Activated naive CD4-positive, alpha-beta T cell treated with anti-CD3 and anti-CD28 coated beads, Interleukin-2, amount 10 ng/mL, durations not matched to agents 7 days and 5 days (primary cell): ENCODE data around the gene MPIG6B.
A peak's percentile ranks its signal among the peaks of the same experiment; 100 is the strongest.
"Not testable (repeated sequence)": the region's sequence is repeated elsewhere in the genome, so short reads cannot be mapped to it uniquely, and the experiment has no call there.

Source experiments
- CTCF ChIA-PET: fragments of 350-600 bp; sonication (Branson Sonifier 250); formaldehyde crosslinking; loops from one replicate; lab custom pipeline; 2021; ENCODE audit warnings: antibody characterized with exemption; lab: Charles Lee
- DNase-seq: peaks from one replicate; pipeline ENCODE4 v3.0.0-alpha.2; 2020
- H3K27ac Mint-ChIP-seq: one replicate; pipeline ENCODE4 v1.8.0; 2021; ENCODE audit warnings: mild to moderate bottlenecking, moderate library complexity, mixed read lengths
- H3K27me3 Mint-ChIP-seq: one replicate; pipeline ENCODE4 v1.8.0; 2021; ENCODE audit warnings: mild to moderate bottlenecking, mixed read lengths
- H3K36me3 Mint-ChIP-seq: one replicate; pipeline ENCODE4 v1.8.0; 2021; ENCODE audit warnings: mixed read lengths
- H3K4me1 Mint-ChIP-seq: one replicate; pipeline ENCODE4 v1.8.0; 2021; ENCODE audit warnings: mixed read lengths
- H3K4me3 Mint-ChIP-seq: one replicate; pipeline ENCODE4 v1.8.0; 2021; ENCODE audit warnings: mild to moderate bottlenecking, moderate library complexity, mixed read lengths
- H3K9me3 Mint-ChIP-seq: one replicate; pipeline ENCODE4 v1.8.0; 2021; ENCODE audit warnings: mixed read lengths

Gene MPIG6B

GRCh38 chr6:31706599-31706998 is 16.6 kb upstream of the MPIG6B start, which contains the start of gene LY6G6F:
TSS of gene LY6G6F (plus strand) at chr6:31706866. CDS start at chr6:31706907, 41 bp downstream.
- CTCF ChIA-PET: no interaction called here
- peaks cover 34% of the 10 kb centered on the region for H3K27me3 Mint-ChIP-seq
- H3K27ac Mint-ChIP-seq: no peak within 1 kb of the TSS
- H3K4me3 Mint-ChIP-seq: no peak within 1 kb of the TSS
- H3K36me3 Mint-ChIP-seq: peaks cover 4% of the 10 kb centered on the region
- H3K9me3 Mint-ChIP-seq: no peaks in the 10 kb centered on the region
- H3K4me1 Mint-ChIP-seq: peaks cover 29% of the 10 kb centered on the region
- DNase-seq: no peak

GRCh38 chr6:31707701-31708100 is 15.5 kb upstream of the MPIG6B start:
- no peak overlapping the region for H3K27ac Mint-ChIP-seq
- H3K36me3 Mint-ChIP-seq: no peaks in the 10 kb centered on the region
- CTCF ChIA-PET: no interaction called here
- H3K4me3 Mint-ChIP-seq: no peak overlapping the region
- peaks cover 29% of the 10 kb centered on the region for H3K4me1 Mint-ChIP-seq
- no peak for DNase-seq
- no peaks in the 10 kb centered on the region for H3K9me3 Mint-ChIP-seq
- peaks cover 45% of the 10 kb centered on the region for H3K27me3 Mint-ChIP-seq

- Mint-ChIP-seq H3K27ac (no peak overlapping the region), H3K27me3 (peaks cover 50% of the 10 kb centered on the region), H3K4me3 (no peak overlapping the region), H3K4me1 (peaks cover 29% of the 10 kb centered on the region), H3K9me3 (no peaks in the 10 kb centered on the region), H3K36me3 (no peaks in the 10 kb centered on the region)
- DNase-seq: no peak
- CTCF ChIA-PET: no interaction called here
Observed at GRCh38 chr6:31708224-31708623, 14.9 kb upstream of the MPIG6B start.

DNA sequence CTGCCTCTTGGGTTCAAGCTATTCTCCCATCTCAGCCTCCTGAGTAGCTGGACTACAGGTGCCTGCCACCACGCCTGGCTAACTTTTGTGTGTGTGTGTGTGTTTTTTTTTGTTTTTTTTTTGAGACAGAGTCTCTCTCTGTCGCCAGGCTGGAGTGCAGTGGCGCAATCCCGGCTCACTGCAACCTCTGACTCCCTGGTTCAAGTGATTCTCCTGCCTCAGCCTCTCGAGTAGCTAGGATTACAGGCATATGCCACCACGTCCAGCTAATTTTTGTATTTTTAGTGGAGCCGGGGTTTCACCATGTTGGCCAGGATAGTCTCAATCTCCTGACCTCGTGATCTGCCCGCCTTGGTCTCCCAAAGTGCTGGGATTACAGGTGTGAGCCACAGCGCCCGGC is 14.0 kb upstream of the MPIG6B start:
- H3K36me3 Mint-ChIP-seq, CTCF ChIA-PET, H3K27ac Mint-ChIP-seq, DNase-seq, H3K4me3 Mint-ChIP-seq, H3K9me3 Mint-ChIP-seq: not testable (repeated sequence)
- Mint-ChIP-seq H3K27me3 (peaks cover 59% of the 10 kb centered on the region), H3K4me1 (peaks cover 24% of the 10 kb centered on the region)

GRCh38 chr6:31710523-31711219 is 12.5 kb upstream of the MPIG6B start:
- no peak overlapping the region for H3K4me3 Mint-ChIP-seq
- no peak overlapping the region for H3K27ac Mint-ChIP-seq
- CTCF ChIA-PET: interaction anchor here (1.4 to 1.8 kb wide), 2 partner anchors 19 to 81 kb away, joined by 4 to 5 read pairs; no protein-coding TSS in a partner anchor
- DNase-seq: no peak
- H3K9me3 Mint-ChIP-seq: no peaks in the 10 kb centered on the region
- peaks cover 27% of the 10 kb centered on the region for H3K4me1 Mint-ChIP-seq
- H3K36me3 Mint-ChIP-seq: no peaks in the 10 kb centered on the region
- H3K27me3 Mint-ChIP-seq: peaks cover 67% of the 10 kb centered on the region

DNA sequence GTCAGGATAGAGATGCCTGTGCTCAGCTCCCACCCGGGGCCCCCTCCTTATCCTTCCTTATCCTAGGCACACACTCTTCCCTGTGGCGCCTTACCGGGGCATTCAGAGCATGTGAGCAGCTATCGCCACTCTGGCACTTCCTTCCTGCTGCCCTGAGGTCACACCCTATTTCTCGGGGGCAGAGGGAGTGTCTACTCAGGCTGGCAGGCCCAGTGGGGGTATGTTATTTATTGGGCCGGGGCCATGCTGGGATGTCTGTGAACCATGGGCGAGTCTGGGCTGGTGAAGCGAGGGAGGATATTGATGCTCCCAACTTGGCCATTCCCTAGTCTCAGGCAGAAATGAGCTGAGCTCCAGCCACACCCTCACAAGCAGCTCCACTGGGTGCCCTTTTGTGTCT is 11.9 kb upstream of the MPIG6B start:
- no peak for DNase-seq
- H3K9me3 Mint-ChIP-seq: no peaks in the 10 kb centered on the region
- no peak overlapping the region for H3K4me3 Mint-ChIP-seq
- H3K27me3 Mint-ChIP-seq: peaks cover 66% of the 10 kb centered on the region
- H3K27ac Mint-ChIP-seq: peak overlapping the region; percentile 58
- no peaks in the 10 kb centered on the region for H3K36me3 Mint-ChIP-seq
- CTCF ChIA-PET: interaction anchor here (1.4 to 1.8 kb wide), 2 partner anchors 19 to 80 kb away, joined by 4 to 5 read pairs; no protein-coding TSS in a partner anchor
- peaks cover 27% of the 10 kb centered on the region for H3K4me1 Mint-ChIP-seq

DNA sequence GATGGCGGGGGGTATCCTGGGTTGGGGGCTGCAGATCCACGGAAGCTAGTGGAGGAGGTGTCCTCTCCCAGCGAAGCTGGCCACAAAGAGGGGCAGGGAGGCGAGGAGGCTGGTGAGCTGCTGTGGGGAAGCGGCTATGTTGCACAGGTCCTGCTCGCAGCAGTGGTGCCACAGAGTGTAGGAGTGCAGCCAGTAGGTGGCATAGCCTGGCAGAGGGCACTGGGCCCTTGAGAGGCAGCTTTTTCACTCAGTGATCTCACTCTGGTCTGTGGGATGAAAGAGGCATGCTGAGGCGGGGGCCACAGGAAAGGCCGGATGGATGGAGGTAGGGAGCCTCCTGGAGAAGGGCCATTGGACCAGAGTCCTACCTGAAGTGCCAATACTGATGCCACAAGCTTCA is 10.9 kb upstream of the MPIG6B start:
- Mint-ChIP-seq H3K4me3 (no peak overlapping the region), H3K9me3 (no peaks in the 10 kb centered on the region), H3K27me3 (peaks cover 57% of the 10 kb centered on the region)

GRCh38 chr6:31713465-31713864 is 9.7 kb upstream of the MPIG6B start:
- H3K4me1 Mint-ChIP-seq: peaks cover 27% of the 10 kb centered on the region
- H3K27ac Mint-ChIP-seq: no peak overlapping the region
- peaks cover 56% of the 10 kb centered on the region for H3K27me3 Mint-ChIP-seq
- no peak overlapping the region for H3K4me3 Mint-ChIP-seq
- H3K36me3 Mint-ChIP-seq: no peaks in the 10 kb centered on the region
- no peak for DNase-seq
- no peaks in the 10 kb centered on the region for H3K9me3 Mint-ChIP-seq
- CTCF ChIA-PET: no interaction called here

More for the DNA sequence above, 10.9 kb upstream of the MPIG6B start:
- DNase-seq: peak; percentile 45
- Mint-ChIP-seq H3K36me3 (no peaks in the 10 kb centered on the region), H3K4me1 (peaks cover 27% of the 10 kb centered on the region), H3K27ac (peak overlapping the region; percentile 75)
- CTCF ChIA-PET: interaction anchor here (1.4 kb wide), 1 partner anchor 79 kb away, joined by 5 read pairs; no protein-coding TSS in a partner anchor

DNA sequence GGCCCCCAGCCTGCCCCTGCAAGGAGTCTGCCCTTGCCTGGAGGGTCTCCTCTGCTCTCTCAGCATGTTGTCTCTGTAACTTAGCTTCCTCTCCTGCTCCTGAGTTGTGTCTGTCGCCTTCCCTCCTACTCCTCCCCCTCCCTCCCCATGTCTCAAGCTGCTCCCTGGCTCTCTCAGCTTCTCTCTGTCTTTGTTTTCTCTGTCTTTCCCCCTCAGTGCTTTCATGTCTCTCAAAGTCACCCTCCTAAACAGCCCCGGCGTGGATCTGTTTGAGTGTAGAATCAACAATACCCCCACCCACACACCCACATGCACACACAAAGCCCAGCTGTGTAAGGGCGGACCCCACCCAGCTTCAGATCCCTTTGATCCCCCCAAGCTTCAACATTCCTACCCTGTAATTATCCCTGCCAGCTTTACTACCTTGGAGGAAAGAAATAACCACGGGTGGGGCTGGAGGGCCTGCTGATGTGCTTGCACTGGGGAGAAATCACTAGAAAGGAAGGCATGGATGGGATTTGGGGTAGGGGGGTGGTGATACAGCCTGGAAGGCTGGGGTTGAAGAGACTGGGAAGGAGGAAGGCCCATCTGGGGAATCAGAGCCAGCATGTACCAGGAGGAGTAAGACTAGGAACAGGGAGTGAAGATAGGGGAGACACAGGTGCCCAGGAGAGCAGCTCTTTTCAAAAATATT is 9.0 kb upstream of the MPIG6B start:
- no peak overlapping the region for H3K4me3 Mint-ChIP-seq
- H3K36me3 Mint-ChIP-seq: no peaks in the 10 kb centered on the region
- no peaks in the 10 kb centered on the region for H3K9me3 Mint-ChIP-seq
- DNase-seq: no peak
- peaks cover 27% of the 10 kb centered on the region for H3K4me1 Mint-ChIP-seq
- no peak overlapping the region for H3K27ac Mint-ChIP-seq
- peaks cover 56% of the 10 kb centered on the region for H3K27me3 Mint-ChIP-seq
- CTCF ChIA-PET: no interaction called here

- Mint-ChIP-seq H3K4me3 (no peak within 1 kb of the TSS), H3K27ac (no peak within 1 kb of the TSS), H3K36me3 (no peaks in the 10 kb centered on the region), H3K9me3 (no peaks in the 10 kb centered on the region), H3K4me1 (peaks cover 26% of the 10 kb centered on the region), H3K27me3 (peaks cover 56% of the 10 kb centered on the region)
- DNase-seq: no peak
- CTCF ChIA-PET: no interaction called here
Observed at GRCh38 chr6:31715022-31715958, 7.9 kb upstream of the MPIG6B start, which contains the start of gene LY6G6D. TSS of gene LY6G6D (plus strand) at chr6:31715348. CDS start at chr6:31715356, 8 bp downstream.

GRCh38 chr6:31717499-31718222 is 5.5 kb upstream of the MPIG6B start:
- Mint-ChIP-seq H3K9me3 (no peaks in the 10 kb centered on the region), H3K36me3 (no peaks in the 10 kb centered on the region), H3K27me3 (peaks cover 52% of the 10 kb centered on the region), H3K4me1 (peaks cover 7% of the 10 kb centered on the region), H3K27ac (peak overlapping the region; percentile 50), H3K4me3 (no peak overlapping the region)
- DNase-seq: no peak
- CTCF ChIA-PET: no interaction called here

DNA sequence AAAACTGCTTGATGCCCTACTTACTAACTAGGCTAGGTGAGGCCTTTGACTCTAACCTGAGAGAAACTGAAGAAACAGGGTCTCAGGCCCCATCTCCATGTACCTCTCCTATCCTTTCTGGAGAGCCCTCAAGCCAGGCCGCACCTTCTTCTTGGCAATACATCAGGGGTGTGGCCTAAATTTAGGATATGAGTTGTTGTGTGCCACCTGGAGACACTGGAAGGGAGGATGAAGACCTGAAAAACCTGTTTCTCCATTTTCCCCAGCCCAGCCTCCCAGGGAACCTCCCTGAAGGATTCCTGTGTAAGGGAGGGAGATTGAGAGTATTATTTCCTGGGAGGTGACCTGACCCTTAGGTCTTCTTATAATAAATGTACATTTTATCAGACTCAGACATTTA is 4.9 kb upstream of the MPIG6B start:
- CTCF ChIA-PET: no interaction called here
- Mint-ChIP-seq H3K4me1 (peaks cover 9% of the 10 kb centered on the region), H3K27me3 (peaks cover 46% of the 10 kb centered on the region), H3K9me3 (no peaks in the 10 kb centered on the region), H3K4me3 (no peak overlapping the region), H3K36me3 (no peaks in the 10 kb centered on the region), H3K27ac (no peak overlapping the region)
- no peak for DNase-seq

DNA sequence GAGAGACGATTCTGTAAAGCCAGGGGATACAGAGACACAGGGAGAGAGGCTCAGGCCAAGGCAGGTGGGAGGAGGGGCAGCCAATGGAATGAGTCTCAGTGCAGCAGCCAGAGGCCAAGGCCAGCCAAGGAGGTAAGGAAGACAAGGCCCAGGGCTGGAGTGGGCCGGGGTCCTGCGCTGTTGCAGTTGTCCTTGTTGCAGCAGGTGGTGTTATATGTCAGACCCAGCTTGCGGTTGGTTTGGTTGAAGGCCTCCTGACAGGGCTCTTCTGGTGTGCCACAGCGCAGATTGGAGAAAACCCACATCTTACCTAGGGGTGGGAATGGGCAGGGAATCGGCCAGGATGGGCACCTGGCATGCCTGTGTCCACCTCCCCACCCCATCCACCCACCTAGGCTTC is 4.2 kb upstream of the MPIG6B start:
- CTCF ChIA-PET: no interaction called here
- no peak for DNase-seq
- Mint-ChIP-seq H3K36me3 (no peaks in the 10 kb centered on the region), H3K27me3 (peaks cover 39% of the 10 kb centered on the region), H3K9me3 (no peaks in the 10 kb centered on the region), H3K27ac (no peak overlapping the region), H3K4me3 (no peak overlapping the region), H3K4me1 (peaks cover 12% of the 10 kb centered on the region)
